ENCODE measurements around the gene GSTM2. TPM values are rescaled to one million over a fixed set of nuclear protein-coding genes. Genes with fewer than 3 reads are reported as not detected.

GSTM2 gene
- total RNA-seq, 1 experiment from 2014 or later: 14.9 TPM

- TF ChIP-seq CTCF (conservative IDR thresholded peaks at IDR 0.05): no peak
- H3K27ac Mint-ChIP-seq: no peak overlapping the region; a peak in 1 of 7 replicates
- Histone ChIP-seq H3T11ph (ENCODE audit: low read length) (no peak overlapping the region), H4K8ac (replicated peaks; ENCODE audit: insufficient read length, low read depth, low read length) (no peak overlapping the region), H3K18ac (ENCODE audit: insufficient read length, low read depth, low read length) (no peak overlapping the region), H3K9me3 (ENCODE audit: control insufficient read depth, low read depth, low read length) (no peaks in the 10 kb centered on the region), H4K20me1 (ENCODE audit: control insufficient read depth, insufficient read depth, insufficient read length) (no peaks in the 10 kb centered on the region), H3K4me2 (ENCODE audit: insufficient read depth, insufficient read length, low read length) (no peak overlapping the region), H2BK12ac (ENCODE audit: insufficient read length, low read depth, low read length) (no peak overlapping the region), H2BK20ac (ENCODE audit: low read depth, low read length, poor library complexity, severe bottlenecking) (no peak overlapping the region), H2BK120ac (ENCODE audit: low read depth, low read length, poor library complexity, severe bottlenecking) (no peak overlapping the region), H2AK5ac (ENCODE audit: insufficient read length, low read length) (no peak overlapping the region), H2AFZ (ENCODE audit: low read length) (no peak overlapping the region), H3K23me2 (ENCODE audit: insufficient read length, low read depth, low read length, poor library complexity, severe bottlenecking) (no peaks in the 10 kb centered on the region), H4K5ac (ENCODE audit: insufficient read length, low read depth, low read length) (no peak overlapping the region), H4K91ac (ENCODE audit: insufficient read length, low read depth, low read length) (no peak overlapping the region), H2BK5ac (ENCODE audit: insufficient read length, low read length) (no peak overlapping the region), H3K4ac (ENCODE audit: low read depth, low read length) (no peak overlapping the region), H3K79me1 (ENCODE audit: insufficient read depth, low read depth, low read length, poor library complexity, severe bottlenecking) (no peaks in the 10 kb centered on the region), H3K23ac (ENCODE audit: insufficient read length, low read depth, low read length) (no peak overlapping the region), H3K9ac (ENCODE audit: extremely low read depth, insufficient read length, low read length) (no peak overlapping the region), H3K27me3 (ENCODE audit: insufficient read depth, low read length) (no peaks in the 10 kb centered on the region; the same call in 1 of the 2 replicates), H3K4me1 (ENCODE audit: insufficient read depth, low read length) (no peaks in the 10 kb centered on the region), H3K14ac (ENCODE audit: insufficient read depth, low read length) (no peak overlapping the region), H3K27ac (ENCODE audit: insufficient read length, low read depth, low read length) (no peak overlapping the region), H3K56ac (ENCODE audit: insufficient read length, low read depth, low read length) (no peak overlapping the region), H2BK15ac (ENCODE audit: low read depth, low read length) (no peak overlapping the region), H3K79me2 (ENCODE audit: insufficient read depth, low read length) (no peaks in the 10 kb centered on the region)
- H3K27me3 Mint-ChIP-seq (ENCODE audit: low read depth): peaks cover 9% of the 10 kb centered on the region
- no peaks in the 10 kb centered on the region; a peak in 1 of 4 replicates for H3K4me1 Mint-ChIP-seq
- H3K9me3 Mint-ChIP-seq: no peaks in the 10 kb centered on the region; a peak in 1 of 5 replicates
- no CpG with 5 or more reads among the region's 3 CpGs for WGBS (ENCODE audit: extremely low coverage, insufficient read length, low lambda C conversion rate)
- no peak for DNase-seq
- H3K4me3 Mint-ChIP-seq: no peak overlapping the region
- no peaks in the 10 kb centered on the region for H3K36me3 Mint-ChIP-seq (ENCODE audit: insufficient read depth in 1 of 3, low read depth in 3 of 3)
Observed at GRCh38 chr1:109716121-109716520, 48.3 kb downstream of the GSTM2 start.
